ENCODE results near the gene DNASE1L1.
A peak's percentile ranks its signal among the peaks of the same experiment; 100 is the strongest.

The DNASE1L1 gene

GRCh38 chrX:154382483-154383069, 26.5 kb downstream of the DNASE1L1 start:
- DNase-seq (ENCODE audit: low spot score), result no peak

GRCh38 chrX:154381271-154381670, 27.8 kb downstream of the DNASE1L1 start:
- no peak for DNase-seq (ENCODE audit: low spot score)

- no peak for DNase-seq (ENCODE audit: low spot score)
Observed at GRCh38 chrX:154380787-154381186, 28.3 kb downstream of the DNASE1L1 start.

GRCh38 chrX:154380153-154380552, 28.9 kb downstream of the DNASE1L1 start:
- DNase-seq (ENCODE audit: low spot score), result no peak

- DNase-seq (ENCODE audit: low spot score), result no peak
Observed at GRCh38 chrX:154379569-154379951, 29.5 kb downstream of the DNASE1L1 start.

- DNase-seq (ENCODE audit: low spot score), result peak; percentile 84
Observed at GRCh38 chrX:154378799-154379568, 30.1 kb downstream of the DNASE1L1 start, which contains the start of gene EMD. EMD (plus strand) TSS chrX:154379295; CDS start chrX:154379485, 190 bp downstream.

GRCh38 chrX:154378059-154378798, 30.8 kb downstream of the DNASE1L1 start:
- DNase-seq (ENCODE audit: low spot score), result peak; percentile 71

GRCh38 chrX:154376774-154377173, 32.3 kb downstream of the DNASE1L1 start:
- no peak for DNase-seq (ENCODE audit: low spot score)

- DNase-seq (ENCODE audit: low spot score), result no peak
Observed at GRCh38 chrX:154375156-154375504, 33.9 kb downstream of the DNASE1L1 start.

GRCh38 chrX:154374313-154375155, 34.5 kb downstream of the DNASE1L1 start, which contains the start of gene FLNA:
FLNA (minus strand) TSS chrX:154374634; CDS start chrX:154371245, 3,389 bp downstream.
- DNase-seq (ENCODE audit: low spot score), result no peak

- peak; percentile 34 for DNase-seq (ENCODE audit: low spot score)
Observed at GRCh38 chrX:154373340-154374306, 35.4 kb downstream of the DNASE1L1 start.

- DNase-seq (ENCODE audit: low spot score), result peak; percentile 27
Observed at GRCh38 chrX:154372612-154373022, 36.4 kb downstream of the DNASE1L1 start.

GRCh38 chrX:154371789-154372300, 37.2 kb downstream of the DNASE1L1 start:
- DNase-seq (ENCODE audit: low spot score), result no peak

GRCh38 chrX:154371017-154371788, 37.9 kb downstream of the DNASE1L1 start:
- DNase-seq (ENCODE audit: low spot score), result peak; percentile 71

- no peak for DNase-seq (ENCODE audit: low spot score)
Observed at GRCh38 chrX:154370300-154371016, 38.6 kb downstream of the DNASE1L1 start.

- DNase-seq (ENCODE audit: low spot score), result peak; percentile 73
Observed at GRCh38 chrX:154369449-154370299, 39.4 kb downstream of the DNASE1L1 start.

- peak; percentile 76 for DNase-seq (ENCODE audit: low spot score)
Observed at GRCh38 chrX:154368630-154369448, 40.2 kb downstream of the DNASE1L1 start.
